ENCODE data around the gene MPHOSPH9. TPM values are rescaled to one million over a fixed set of nuclear protein-coding genes. Genes with fewer than 3 reads are reported as not detected.

Gene MPHOSPH9
- total and polyA plus RNA-seq, 2 donors (not counting 3 experiments of a cell fraction or from before 2014, with no cell fraction given): 7.8 to 42.4 TPM

DNA sequence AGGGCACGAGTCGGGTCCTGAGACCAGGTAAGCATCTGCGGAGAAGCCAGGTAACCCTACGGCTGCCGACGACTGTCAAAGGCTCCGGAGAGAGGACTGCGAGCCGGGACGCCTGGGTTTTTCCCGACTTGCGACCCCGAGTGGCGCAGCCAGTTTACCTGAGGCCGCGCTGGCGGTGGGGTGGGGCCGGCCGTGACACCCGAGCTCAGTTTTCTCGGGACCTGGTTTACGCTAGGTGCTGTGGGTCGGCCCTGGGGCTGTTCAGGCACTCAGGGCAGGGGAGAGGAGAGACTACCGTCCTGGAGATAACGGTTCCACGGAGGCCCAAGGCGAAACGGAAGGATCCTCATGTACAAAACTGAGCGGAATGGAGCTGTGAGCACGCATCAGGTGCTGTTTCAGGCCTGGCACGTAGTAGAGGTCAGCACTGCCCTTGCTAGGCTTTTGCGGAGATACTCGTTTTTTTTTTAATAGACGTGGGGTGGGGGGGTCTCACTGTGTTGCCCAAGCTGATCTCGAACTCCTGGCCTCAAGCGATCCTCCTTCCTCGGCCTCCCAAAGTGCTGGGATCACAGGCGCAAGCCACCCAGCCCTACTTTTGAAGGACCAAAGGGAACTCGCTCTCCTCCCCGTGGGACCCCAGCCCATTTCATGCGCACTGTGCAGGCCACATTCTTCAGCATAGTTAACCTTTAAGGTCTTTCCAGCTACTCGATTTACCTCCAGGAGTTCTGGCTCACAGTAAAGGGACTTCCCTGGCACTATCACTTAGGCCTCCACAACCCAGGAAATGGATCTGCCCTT is 766 bp upstream of the MPHOSPH9 start:
- Histone ChIP-seq H3K4me3 (replicated peaks in 1 of 3; ENCODE audit: insufficient read depth in 1 of 3, low read depth in 1 of 3, low read length in 3 of 3) (peak overlapping the region; percentile 38 to 78 (median 59)), H3K4me1 (ENCODE audit: control insufficient read depth, extremely low read depth, insufficient read depth, low read length) (peaks cover 17% of the 10 kb centered on the region), H3K27ac (ENCODE audit: insufficient read depth, low read depth, low read length) (peak overlapping the region; percentile 45), H2AFZ (ENCODE audit: low read depth, low read length) (peak overlapping the region; percentile 78), H3K9me1 (replicated peaks; ENCODE audit: control insufficient read depth, extremely low read depth, insufficient read depth, low read length) (no peaks in the 10 kb centered on the region), H3K9ac (replicated peaks; ENCODE audit: extremely low read depth, insufficient read depth, low read length) (peak overlapping the region; percentile 82), H3K9me3 (replicated peaks; ENCODE audit: control insufficient read depth, insufficient read depth, low read length) (no peaks in the 10 kb centered on the region), H3K79me2 (ENCODE audit: control insufficient read depth, insufficient read depth, low read length) (peaks cover 51% of the 10 kb centered on the region), H3K36me3 (ENCODE audit: control insufficient read depth in 2 of 2, extremely low read depth in 1 of 2, insufficient read depth in 2 of 2, low read length in 2 of 2) (no peaks in the 10 kb centered on the region), H3K4me2 (ENCODE audit: insufficient read depth, low read length) (peak overlapping the region; percentile 59), H4K20me1 (replicated peaks; ENCODE audit: control insufficient read depth, extremely low read depth, insufficient read depth, low read length) (no peaks in the 10 kb centered on the region), H3K27me3 (ENCODE audit: control insufficient read depth in 2 of 2, insufficient read depth in 2 of 2, low read length in 2 of 2) (no peaks in the 10 kb centered on the region)
- FAIRE-seq (peak; percentile 78), DNase-seq (ENCODE audit: low read depth, low spot score) (no peak)
- intact Hi-C loops (cut with micrococcal nuclease) (loop anchor here (2.0 to 5.0 kb wide), 2 partner anchors 81 to 259 kb away; partner anchors contain the start of genes OGFOD2 and PITPNM2), dilution Hi-C loops (cut with MboI; ENCODE audit: extremely low pct_ligation_motif_present, low sequenced_read_pairs) (no loop called here)
- ChIA-PET POLR2A (interaction anchor here (0.7 to 2.1 kb wide), 19 partner anchors 8 to 368 kb away, joined by 3 to 23 read pairs (median 5); partner anchors contain the start of genes ABCB9, DDX55, KMT5A and OGFOD2), CTCF (interaction anchor here (1.0 to 13.1 kb wide), 10 partner anchors 7 to 368 kb away, joined by 3 to 255 read pairs (median 4); partner anchors contain the start of gene DDX55)
- TF ChIP-seq GATA2 (IDR thresholded peaks at IDR 0.05; ENCODE audit: insufficient read depth, insufficient read length, low read depth, low read length): peak; percentile 17
- TF ChIP-seq, protein P1, sequence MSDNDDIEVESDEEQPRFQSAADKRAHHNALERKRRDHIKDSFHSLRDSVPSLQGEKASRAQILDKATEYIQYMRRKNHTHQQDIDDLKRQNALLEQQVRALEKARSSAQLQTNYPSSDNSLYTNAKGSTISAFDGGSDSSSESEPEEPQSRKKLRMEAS (IDR thresholded peaks at IDR 0.05; ENCODE audit: insufficient read depth, insufficient read length): no peak
- BruUV-seq (replicated peaks): TSS peak; percentile 26

DNA sequence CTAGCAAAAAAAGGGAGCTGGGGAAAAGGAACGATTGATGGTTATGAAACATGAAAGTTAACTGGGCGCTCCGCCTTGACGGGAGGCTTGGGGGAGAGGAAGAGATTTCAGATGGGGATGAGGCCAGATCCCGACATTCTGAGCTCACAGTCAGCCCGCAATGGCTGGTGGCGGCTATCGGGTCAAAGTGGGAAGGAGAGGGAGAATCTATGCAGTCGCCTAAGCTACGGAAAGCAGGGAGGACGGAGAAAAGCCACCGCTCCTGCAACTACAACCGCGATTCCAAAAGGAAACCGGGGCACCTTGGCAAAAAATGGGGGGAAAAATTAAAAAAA is 502 bp downstream of the MPHOSPH9 start:
- Histone ChIP-seq H3K27ac (ENCODE audit: insufficient read depth, low read depth, low read length) (peak overlapping the region; percentile 86), H3K79me2 (ENCODE audit: control insufficient read depth, insufficient read depth, low read length) (peaks cover 57% of the 10 kb centered on the region), H3K9me3 (replicated peaks; ENCODE audit: control insufficient read depth, insufficient read depth, low read length) (no peaks in the 10 kb centered on the region), H2AFZ (ENCODE audit: low read depth, low read length) (peak overlapping the region; percentile 98), H4K20me1 (replicated peaks; ENCODE audit: control insufficient read depth, extremely low read depth, insufficient read depth, low read length) (no peaks in the 10 kb centered on the region), H3K4me1 (ENCODE audit: control insufficient read depth, extremely low read depth, insufficient read depth, low read length) (peaks cover 21% of the 10 kb centered on the region), H3K27me3 (ENCODE audit: control insufficient read depth in 2 of 2, insufficient read depth in 2 of 2, low read length in 2 of 2) (no peaks in the 10 kb centered on the region), H3K4me3 (replicated peaks in 1 of 3; ENCODE audit: insufficient read depth in 1 of 3, low read depth in 1 of 3, low read length in 3 of 3) (peak overlapping the region; percentile 65 to 100 (median 99)), H3K4me2 (ENCODE audit: insufficient read depth, low read length) (peak overlapping the region; percentile 97), H3K9me1 (replicated peaks; ENCODE audit: control insufficient read depth, extremely low read depth, insufficient read depth, low read length) (no peaks in the 10 kb centered on the region), H3K9ac (replicated peaks; ENCODE audit: extremely low read depth, insufficient read depth, low read length) (peak overlapping the region; percentile 98), H3K36me3 (ENCODE audit: control insufficient read depth in 2 of 2, extremely low read depth in 1 of 2, insufficient read depth in 2 of 2, low read length in 2 of 2) (no peaks in the 10 kb centered on the region)
- ChIA-PET CTCF (interaction anchor here (0.6 to 13.1 kb wide), 18 partner anchors 9 to 427 kb away, joined by 3 to 255 read pairs (median 4); partner anchors contain the start of genes DDX55, OGFOD2 and PITPNM2), POLR2A (interaction anchor here (0.6 to 2.1 kb wide), 29 partner anchors 8 to 706 kb away, joined by 3 to 23 read pairs (median 4); partner anchors contain the start of genes ABCB9, DDX55, KMT5A and KNTC1)
- no peak for DNase-seq (ENCODE audit: low read depth, low spot score)
- BruUV-seq (replicated peaks): TSS peak; percentile 50
- no peak for FAIRE-seq
- no peak for TF ChIP-seq POLR2AphosphoS5 (IDR thresholded peaks at IDR 0.05; ENCODE audit: insufficient read depth, low read depth, low read length)
- TF ChIP-seq CTCF (IDR thresholded peaks at IDR 0.05; ENCODE audit: extremely low read depth in 1 of 2, insufficient read depth in 1 of 2, low read depth in 1 of 2, low read length in 2 of 2): no peak
- no peak for TF ChIP-seq GATA2 (IDR thresholded peaks at IDR 0.05; ENCODE audit: insufficient read depth, insufficient read length, low read depth, low read length)
- TF ChIP-seq EZH2 (IDR thresholded peaks at IDR 0.05; ENCODE audit: borderline replicate concordance, low read depth, low read length, severe bottlenecking): no peak
- TF ChIP-seq POLR2A (IDR thresholded peaks at IDR 0.05; ENCODE audit: low read depth, low read length): no peak
- no peak for TF ChIP-seq MYC (IDR thresholded peaks at IDR 0.05; ENCODE audit: low read depth, low read length)
- no peak for TF ChIP-seq FOS (IDR thresholded peaks at IDR 0.05; ENCODE audit: borderline replicate concordance, insufficient read depth, low read length)
- TF ChIP-seq, protein P1 (IDR thresholded peaks at IDR 0.05; ENCODE audit: insufficient read depth, insufficient read length): no peak
- no peak for TF ChIP-seq JUN (IDR thresholded peaks at IDR 0.05; ENCODE audit: borderline replicate concordance, insufficient read depth, insufficient read length, low read depth)
- intact Hi-C loops (cut with micrococcal nuclease) (loop anchor here (2.0 to 5.0 kb wide), 2 partner anchors 80 to 258 kb away; partner anchors contain the start of genes OGFOD2 and PITPNM2), dilution Hi-C loops (cut with MboI; ENCODE audit: extremely low pct_ligation_motif_present, low sequenced_read_pairs) (no loop called here)
